ENCODE data around the gene LPIN2. TPM values are rescaled to one million over a fixed set of nuclear protein-coding genes. Genes with fewer than 3 reads are reported as not detected.

LPIN2 gene
- total and polyA plus RNA-seq, 2 of the 13 experiments (the other 11 are each of a cell fraction or from before 2014, with no cell fraction given) = 46.0 to 119 TPM

DNA sequence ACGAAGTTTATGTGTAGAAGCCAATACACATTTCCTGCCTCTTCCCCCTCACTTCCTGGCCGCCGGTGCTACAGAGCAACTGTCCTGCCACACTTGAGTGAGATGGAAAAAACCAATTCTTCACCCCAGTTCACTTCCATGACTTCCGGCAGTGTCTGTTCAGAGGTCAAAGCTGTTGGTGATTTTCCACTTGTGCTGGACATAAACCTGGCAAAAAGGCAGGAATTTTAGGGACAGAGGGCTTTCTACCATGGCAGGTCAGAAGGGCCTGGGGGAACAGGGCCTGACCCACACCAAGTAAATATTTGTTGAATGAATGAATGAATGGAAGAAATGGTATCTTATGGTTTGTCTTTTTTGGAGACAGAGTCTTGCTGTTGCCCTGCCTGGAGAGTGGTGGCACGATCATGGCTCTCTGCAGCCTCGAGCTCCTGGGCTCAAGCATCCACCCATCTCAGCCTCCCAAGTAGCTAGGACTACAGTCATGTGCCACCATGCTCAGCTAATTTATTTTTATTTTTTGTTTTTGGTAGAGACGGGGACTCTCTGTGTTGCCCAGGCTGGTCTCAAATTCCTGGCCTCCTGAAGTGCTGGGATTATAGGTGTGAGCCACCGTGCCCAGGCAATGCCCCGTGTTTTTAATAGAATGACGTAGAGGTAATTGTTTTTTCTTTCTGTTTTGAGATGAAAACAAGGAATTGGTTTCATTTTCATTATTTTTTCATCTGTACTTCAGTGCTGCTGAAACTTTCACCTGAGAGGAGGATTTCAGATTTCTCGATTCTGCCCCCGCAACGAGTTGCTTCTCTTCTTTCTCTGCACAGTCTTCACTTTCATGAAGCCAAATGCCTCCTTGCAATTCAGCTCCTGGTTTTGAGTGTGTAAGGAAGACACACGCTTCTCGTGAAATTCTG is 48.0 kb upstream of the LPIN2 start (continued):
- TF ChIP-seq, protein P1, sequence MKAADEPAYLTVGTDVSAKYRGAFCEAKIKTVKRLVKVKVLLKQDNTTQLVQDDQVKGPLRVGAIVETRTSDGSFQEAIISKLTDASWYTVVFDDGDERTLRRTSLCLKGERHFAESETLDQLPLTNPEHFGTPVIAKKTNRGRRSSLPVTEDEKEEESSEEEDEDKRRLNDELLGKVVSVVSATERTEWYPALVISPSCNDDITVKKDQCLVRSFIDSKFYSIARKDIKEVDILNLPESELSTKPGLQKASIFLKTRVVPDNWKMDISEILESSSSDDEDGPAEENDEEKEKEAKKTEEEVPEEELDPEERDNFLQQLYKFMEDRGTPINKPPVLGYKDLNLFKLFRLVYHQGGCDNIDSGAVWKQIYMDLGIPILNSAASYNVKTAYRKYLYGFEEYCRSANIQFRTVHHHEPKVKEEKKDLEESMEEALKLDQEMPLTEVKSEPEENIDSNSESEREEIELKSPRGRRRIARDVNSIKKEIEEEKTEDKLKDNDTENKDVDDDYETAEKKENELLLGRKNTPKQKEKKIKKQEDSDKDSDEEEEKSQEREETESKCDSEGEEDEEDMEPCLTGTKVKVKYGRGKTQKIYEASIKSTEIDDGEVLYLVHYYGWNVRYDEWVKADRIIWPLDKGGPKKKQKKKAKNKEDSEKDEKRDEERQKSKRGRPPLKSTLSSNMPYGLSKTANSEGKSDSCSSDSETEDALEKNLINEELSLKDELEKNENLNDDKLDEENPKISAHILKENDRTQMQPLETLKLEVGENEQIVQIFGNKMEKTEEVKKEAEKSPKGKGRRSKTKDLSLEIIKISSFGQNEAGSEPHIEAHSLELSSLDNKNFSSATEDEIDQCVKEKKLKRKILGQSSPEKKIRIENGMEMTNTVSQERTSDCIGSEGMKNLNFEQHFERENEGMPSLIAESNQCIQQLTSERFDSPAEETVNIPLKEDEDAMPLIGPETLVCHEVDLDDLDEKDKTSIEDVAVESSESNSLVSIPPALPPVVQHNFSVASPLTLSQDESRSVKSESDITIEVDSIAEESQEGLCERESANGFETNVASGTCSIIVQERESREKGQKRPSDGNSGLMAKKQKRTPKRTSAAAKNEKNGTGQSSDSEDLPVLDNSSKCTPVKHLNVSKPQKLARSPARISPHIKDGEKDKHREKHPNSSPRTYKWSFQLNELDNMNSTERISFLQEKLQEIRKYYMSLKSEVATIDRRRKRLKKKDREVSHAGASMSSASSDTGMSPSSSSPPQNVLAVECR (CRISPR knock-in tag; IDR thresholded peaks at IDR 0.05; ENCODE audit: borderline replicate concordance) = peak; percentile 16; the same call in 1 of the 2 replicates
- peak; percentile 63; the same call in 1 of the 2 replicates for TF ChIP-seq DMAP1 (CRISPR knock-in tag; IDR thresholded peaks at IDR 0.05)
- TF ChIP-seq ZNF138 (CRISPR knock-in tag; IDR thresholded peaks at IDR 0.05; ENCODE audit: low read depth) = 0 out of 2 replicates have a peak, but pooled peaks have one; percentile 33
- peak; percentile 12; the same call in 1 of the 2 replicates for TF ChIP-seq ZMYM3 (CRISPR knock-in tag; IDR thresholded peaks at IDR 0.05)
- TF ChIP-seq, protein P2, sequence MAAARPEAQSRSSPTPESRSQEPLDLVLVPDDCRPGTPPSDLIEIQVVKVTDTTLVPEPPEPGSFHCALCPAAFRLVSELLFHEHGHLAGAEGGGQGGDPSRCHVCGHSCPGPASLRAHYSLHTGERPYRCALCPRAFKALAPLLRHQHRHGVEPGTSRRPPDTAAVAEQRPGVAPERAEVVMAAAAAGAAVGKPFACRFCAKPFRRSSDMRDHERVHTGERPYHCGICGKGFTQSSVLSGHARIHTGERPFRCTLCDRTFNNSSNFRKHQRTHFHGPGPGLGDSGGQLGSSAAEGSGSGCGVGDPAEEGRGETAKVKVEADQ (CRISPR knock-in tag; IDR thresholded peaks at IDR 0.05; ENCODE audit: borderline replicate concordance) = no peak
- TF ChIP-seq BRD4 (CRISPR knock-in tag; IDR thresholded peaks at IDR 0.05) = peak; percentile 87
- TF ChIP-seq ETV5 (CRISPR knock-in tag; IDR thresholded peaks at IDR 0.05; ENCODE audit: borderline replicate concordance) = peak; percentile 100
- TF ChIP-seq, protein P3, sequence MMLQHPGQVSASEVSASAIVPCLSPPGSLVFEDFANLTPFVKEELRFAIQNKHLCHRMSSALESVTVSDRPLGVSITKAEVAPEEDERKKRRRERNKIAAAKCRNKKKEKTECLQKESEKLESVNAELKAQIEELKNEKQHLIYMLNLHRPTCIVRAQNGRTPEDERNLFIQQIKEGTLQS (CRISPR knock-in tag; IDR thresholded peaks at IDR 0.05) = no peak
- peak; percentile 80 for TF ChIP-seq CREM (IDR thresholded peaks at IDR 0.05)
- TF ChIP-seq CREM (CRISPR knock-in tag; IDR thresholded peaks at IDR 0.05) = no peak
- TF ChIP-seq, protein P4, sequence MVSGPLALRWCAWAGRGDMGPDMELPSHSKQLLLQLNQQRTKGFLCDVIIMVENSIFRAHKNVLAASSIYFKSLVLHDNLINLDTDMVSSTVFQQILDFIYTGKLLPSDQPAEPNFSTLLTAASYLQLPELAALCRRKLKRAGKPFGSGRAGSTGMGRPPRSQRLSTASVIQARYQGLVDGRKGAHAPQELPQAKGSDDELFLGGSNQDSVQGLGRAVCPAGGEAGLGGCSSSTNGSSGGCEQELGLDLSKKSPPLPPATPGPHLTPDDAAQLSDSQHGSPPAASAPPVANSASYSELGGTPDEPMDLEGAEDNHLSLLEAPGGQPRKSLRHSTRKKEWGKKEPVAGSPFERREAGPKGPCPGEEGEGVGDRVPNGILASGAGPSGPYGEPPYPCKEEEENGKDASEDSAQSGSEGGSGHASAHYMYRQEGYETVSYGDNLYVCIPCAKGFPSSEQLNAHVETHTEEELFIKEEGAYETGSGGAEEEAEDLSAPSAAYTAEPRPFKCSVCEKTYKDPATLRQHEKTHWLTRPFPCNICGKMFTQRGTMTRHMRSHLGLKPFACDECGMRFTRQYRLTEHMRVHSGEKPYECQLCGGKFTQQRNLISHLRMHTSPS (CRISPR knock-in tag; IDR thresholded peaks at IDR 0.05; ENCODE audit: low read depth) = peak; percentile 74; the same call in 1 of the 2 replicates
- TF ChIP-seq ZNF644 (CRISPR knock-in tag; IDR thresholded peaks at IDR 0.05; ENCODE audit: low read depth) = 0 out of 2 replicates have a peak, but pooled peaks have one; percentile 16
- TF ChIP-seq ZNF354B (CRISPR knock-in tag; IDR thresholded peaks at IDR 0.05) = 0 out of 2 replicates have a peak, but pooled peaks have one; percentile 24
- TF ChIP-seq, protein P5, sequence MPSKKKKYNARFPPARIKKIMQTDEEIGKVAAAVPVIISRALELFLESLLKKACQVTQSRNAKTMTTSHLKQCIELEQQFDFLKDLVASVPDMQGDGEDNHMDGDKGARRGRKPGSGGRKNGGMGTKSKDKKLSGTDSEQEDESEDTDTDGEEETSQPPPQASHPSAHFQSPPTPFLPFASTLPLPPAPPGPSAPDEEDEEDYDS (CRISPR knock-in tag; IDR thresholded peaks at IDR 0.05) = peak; percentile 87
- TF ChIP-seq, protein P6, sequence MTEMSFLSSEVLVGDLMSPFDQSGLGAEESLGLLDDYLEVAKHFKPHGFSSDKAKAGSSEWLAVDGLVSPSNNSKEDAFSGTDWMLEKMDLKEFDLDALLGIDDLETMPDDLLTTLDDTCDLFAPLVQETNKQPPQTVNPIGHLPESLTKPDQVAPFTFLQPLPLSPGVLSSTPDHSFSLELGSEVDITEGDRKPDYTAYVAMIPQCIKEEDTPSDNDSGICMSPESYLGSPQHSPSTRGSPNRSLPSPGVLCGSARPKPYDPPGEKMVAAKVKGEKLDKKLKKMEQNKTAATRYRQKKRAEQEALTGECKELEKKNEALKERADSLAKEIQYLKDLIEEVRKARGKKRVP (CRISPR knock-in tag; IDR thresholded peaks at IDR 0.05) = peak in 1 of 2 experiments; percentile 62; a peak in 2 of 4 replicates
- TF ChIP-seq ZNF501 (CRISPR knock-in tag; IDR thresholded peaks at IDR 0.05) = peak; percentile 67; the same call in 1 of the 2 replicates
- no peak for TF ChIP-seq FOXC1 (CRISPR knock-in tag; IDR thresholded peaks at IDR 0.05; ENCODE audit: borderline replicate concordance)
- TF ChIP-seq TCF7 (IDR thresholded peaks at IDR 0.05; ENCODE audit: low read depth) = peak; percentile 70
- TF ChIP-seq ZNF788 (CRISPR knock-in tag; IDR thresholded peaks at IDR 0.05; ENCODE audit: borderline replicate concordance) = peak; percentile 65; the same call in 1 of the 2 replicates
- no peak for TF ChIP-seq PRMT3 (CRISPR knock-in tag; IDR thresholded peaks at IDR 0.05; ENCODE audit: borderline replicate concordance, low read depth)

Measured in HepG2 (cell line).